ENCODE data around the gene RCAN1.

The RCAN1 gene

DNA sequence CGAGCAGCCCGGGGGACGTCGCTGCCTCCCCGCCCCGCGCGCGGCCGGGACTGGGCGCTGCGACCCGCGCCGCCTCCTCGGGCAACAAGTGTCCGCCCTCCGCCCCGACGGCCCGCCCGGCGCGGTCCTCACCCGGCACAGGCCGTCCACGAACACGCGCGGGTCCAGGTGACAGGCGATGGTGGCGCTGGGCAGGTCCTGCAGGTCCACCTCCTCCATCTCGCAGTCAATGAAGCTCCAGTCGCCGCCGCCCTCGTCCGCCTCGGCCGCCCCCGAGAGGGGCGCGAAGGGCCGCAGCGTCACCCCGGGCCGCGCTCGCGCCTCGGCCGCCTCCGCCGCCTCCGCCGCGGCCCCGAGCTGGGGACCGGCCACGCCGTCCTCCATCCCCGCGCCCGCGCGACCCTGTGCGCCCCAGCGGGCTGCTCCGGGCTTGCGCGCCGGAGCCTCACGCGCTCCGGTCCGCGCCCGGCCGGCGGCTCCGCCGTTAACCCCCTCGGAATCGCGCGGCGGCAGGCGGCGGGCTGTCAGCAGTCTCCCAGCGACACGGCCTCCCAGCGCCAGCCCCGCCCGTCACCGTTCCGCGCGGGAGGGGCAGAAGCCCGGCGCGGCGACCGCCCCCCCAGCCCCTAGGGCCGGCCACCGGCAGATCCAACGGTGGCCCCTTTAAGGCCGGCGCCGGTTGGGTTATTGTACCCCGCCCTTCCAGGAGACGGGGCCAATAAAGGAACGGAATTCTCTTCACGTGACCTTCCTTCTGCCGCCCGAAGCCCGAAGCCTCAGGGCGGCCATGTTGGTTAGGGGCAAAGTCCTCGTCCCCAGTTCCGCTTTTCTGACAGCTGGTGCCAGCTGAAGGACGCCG lies at the start of gene RCAN1:
Gene RCAN1, minus strand, starts transcription at position 486 of the 859 bp plus-strand sequence. Its CDS starts 102 bp downstream, at position 384.
- DNase-seq (peak; percentile 87 to 92), ATAC-seq (peak; percentile 97)
- H3K4me1 Mint-ChIP-seq = peaks cover 31% of the 10 kb centered on the region
- peak within 1 kb of the TSS; percentile 91 to 96 for H3K27ac Mint-ChIP-seq
- H3K4me3 Mint-ChIP-seq = peak within 1 kb of the TSS; percentile 94 to 98
- no peaks in the 10 kb centered on the region for H3K9me3 Mint-ChIP-seq
- no peaks in the 10 kb centered on the region for H3K27me3 Mint-ChIP-seq

- H3K27me3 Mint-ChIP-seq = peaks cover 47% of the 10 kb centered on the region
- no peak for ATAC-seq
- H3K27ac Mint-ChIP-seq = no peak overlapping the region
- peaks cover 29 to 35% of the 10 kb centered on the region in 2 donors for H3K9me3 Mint-ChIP-seq
- no peak for DNase-seq
- H3K4me1 Mint-ChIP-seq = no peaks in the 10 kb centered on the region
- no peak overlapping the region for H3K4me3 Mint-ChIP-seq
Observed at GRCh38 chr21:34661848-34662247, 46.9 kb upstream of the RCAN1 start.

- H3K27me3 Mint-ChIP-seq = peaks cover 44% of the 10 kb centered on the region
- H3K4me3 Mint-ChIP-seq = no peak overlapping the region
- H3K27ac Mint-ChIP-seq = no peak overlapping the region
- H3K4me1 Mint-ChIP-seq = peaks cover 8% of the 10 kb centered on the region
- DNase-seq = no peak
- peaks cover 0 to 9% of the 10 kb centered on the region in 2 donors for H3K9me3 Mint-ChIP-seq
- no peak for ATAC-seq
Observed at GRCh38 chr21:34653522-34653921, 38.6 kb upstream of the RCAN1 start.

DNA sequence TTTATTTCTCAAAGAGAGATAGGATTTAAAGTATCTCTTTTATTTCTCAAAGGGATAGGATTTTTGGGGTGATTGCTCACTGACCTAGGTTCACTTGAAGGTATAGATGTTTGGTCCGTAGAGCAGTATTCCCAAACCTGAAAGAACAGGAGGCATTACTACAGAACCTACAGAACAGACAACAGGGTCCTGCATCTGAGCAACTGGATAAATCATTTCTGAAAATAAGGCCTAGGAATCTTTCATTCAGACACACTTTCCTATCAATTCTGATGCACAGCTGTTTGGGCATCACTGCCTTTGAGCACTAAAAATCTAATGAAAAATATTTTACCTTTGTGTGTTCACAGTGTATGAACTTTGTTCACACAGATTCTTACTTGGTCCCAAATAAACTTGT lies 36.7 kb upstream of the RCAN1 start:
- Mint-ChIP-seq H3K27ac (no peak overlapping the region), H3K4me3 (no peak overlapping the region), H3K27me3 (peaks cover 41% of the 10 kb centered on the region), H3K4me1 (peaks cover 8% of the 10 kb centered on the region), H3K9me3 (peaks cover 0 to 5% of the 10 kb centered on the region in 2 donors)
- DNase-seq (no peak), ATAC-seq (no peak)

DNA sequence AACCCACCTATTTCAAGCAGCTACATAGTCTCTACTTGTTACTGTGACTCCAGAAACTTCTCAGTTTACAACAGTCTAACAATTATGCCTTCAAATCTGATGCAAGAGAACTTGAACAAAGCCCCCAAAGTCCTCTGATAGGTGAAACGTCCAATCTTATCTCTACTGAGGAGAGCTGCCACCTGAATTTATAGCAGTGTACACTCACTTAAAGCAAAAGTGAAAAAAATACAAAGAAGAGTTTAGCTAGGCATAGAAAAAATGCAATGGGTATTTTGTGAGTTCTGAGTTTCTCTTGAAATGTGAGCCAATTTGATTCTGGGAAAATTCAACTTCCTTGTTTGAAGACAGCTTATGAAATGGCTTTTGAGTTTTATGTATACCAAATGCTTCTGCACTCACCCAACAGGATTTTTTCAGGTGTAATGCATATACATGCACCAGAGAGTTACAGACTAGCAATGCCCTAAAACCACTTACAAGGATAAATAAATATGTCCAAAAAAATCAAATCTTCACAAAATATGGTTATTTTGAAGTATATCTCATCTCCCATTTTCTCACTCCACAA lies 36.0 kb upstream of the RCAN1 start:
- DNase-seq (no peak), ATAC-seq (no peak)
- peaks cover 35% of the 10 kb centered on the region for H3K27me3 Mint-ChIP-seq
- peaks cover 8% of the 10 kb centered on the region for H3K4me1 Mint-ChIP-seq
- no peak overlapping the region for H3K4me3 Mint-ChIP-seq
- peaks cover 0 to 5% of the 10 kb centered on the region in 2 donors for H3K9me3 Mint-ChIP-seq
- H3K27ac Mint-ChIP-seq = no peak overlapping the region

GRCh38 chr21:34649400-34649799 lies 34.5 kb upstream of the RCAN1 start:
- H3K9me3 Mint-ChIP-seq = peaks cover 0 to 5% of the 10 kb centered on the region in 2 donors
- DNase-seq (no peak), ATAC-seq (no peak)
- H3K4me3 Mint-ChIP-seq = no peak overlapping the region
- no peak overlapping the region for H3K27ac Mint-ChIP-seq
- peaks cover 35% of the 10 kb centered on the region for H3K27me3 Mint-ChIP-seq
- peaks cover 8% of the 10 kb centered on the region for H3K4me1 Mint-ChIP-seq

- no peak overlapping the region for H3K27ac Mint-ChIP-seq
- H3K9me3 Mint-ChIP-seq = peaks cover 0 to 5% of the 10 kb centered on the region in 2 donors
- peaks cover 8% of the 10 kb centered on the region for H3K4me1 Mint-ChIP-seq
- ATAC-seq = no peak
- H3K27me3 Mint-ChIP-seq = peaks cover 30% of the 10 kb centered on the region
- H3K4me3 Mint-ChIP-seq = no peak overlapping the region
- DNase-seq = no peak
Observed at GRCh38 chr21:34648739-34649297, 33.9 kb upstream of the RCAN1 start.

GRCh38 chr21:34647555-34647954 lies 32.6 kb upstream of the RCAN1 start:
- H3K27ac Mint-ChIP-seq = no peak overlapping the region
- peaks cover 0 to 5% of the 10 kb centered on the region in 2 donors for H3K9me3 Mint-ChIP-seq
- ATAC-seq (no peak), DNase-seq (no peak)
- no peak overlapping the region for H3K4me3 Mint-ChIP-seq
- H3K4me1 Mint-ChIP-seq = peaks cover 8% of the 10 kb centered on the region
- peaks cover 17% of the 10 kb centered on the region for H3K27me3 Mint-ChIP-seq

GRCh38 chr21:34644825-34645224 lies 29.9 kb upstream of the RCAN1 start:
- Mint-ChIP-seq H3K27me3 (peaks cover 15% of the 10 kb centered on the region), H3K9me3 (no peaks in the 10 kb centered on the region), H3K27ac (no peak overlapping the region), H3K4me1 (peaks cover 26% of the 10 kb centered on the region), H3K4me3 (no peak overlapping the region)
- ATAC-seq = no peak
- no peak for DNase-seq

DNA sequence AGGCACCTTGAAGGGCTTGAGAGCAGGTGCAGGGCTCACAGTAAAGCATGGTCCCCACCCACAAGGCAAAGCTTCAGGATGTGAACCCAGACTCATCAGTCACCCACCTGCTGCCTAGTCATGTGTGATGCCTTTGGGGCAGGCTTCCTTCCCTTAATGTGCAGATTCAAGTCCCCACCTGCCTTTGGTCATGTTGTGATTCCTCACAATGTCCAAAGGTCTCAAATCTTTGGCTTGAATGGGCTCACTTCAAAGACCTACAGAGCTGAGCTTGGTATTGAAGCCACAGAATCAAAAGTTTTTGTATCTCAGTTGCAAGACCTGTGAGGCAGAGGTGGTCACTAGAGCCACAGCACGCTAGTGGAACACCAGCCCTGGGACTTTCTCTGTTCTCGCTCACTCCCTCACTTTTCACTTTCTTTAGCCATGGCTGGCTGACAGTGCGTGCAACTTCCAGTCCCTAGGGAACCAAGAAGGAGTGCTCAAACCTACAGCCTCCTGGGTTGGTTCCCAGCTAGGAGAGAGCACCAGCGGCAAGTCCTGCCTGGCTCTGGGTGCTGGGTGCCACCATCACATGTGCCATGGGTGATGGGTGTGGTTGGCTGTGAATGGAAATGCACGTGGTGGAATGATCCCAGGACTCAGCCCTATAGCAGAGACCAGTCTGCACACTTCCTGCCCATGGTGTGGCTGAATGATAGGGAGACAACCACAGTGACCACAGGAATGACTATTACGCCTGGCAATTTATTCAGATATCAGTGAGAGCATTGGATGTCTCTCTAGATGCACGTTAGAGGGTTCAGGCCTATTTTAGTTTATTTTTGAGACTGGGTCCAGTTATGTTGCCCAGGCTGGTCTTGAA lies 27.5 kb upstream of the RCAN1 start:
- Mint-ChIP-seq H3K27ac (peak overlapping the region in 1 of 2 donors; percentile 5), H3K9me3 (no peaks in the 10 kb centered on the region), H3K4me3 (no peak overlapping the region), H3K4me1 (peaks cover 23% of the 10 kb centered on the region), H3K27me3 (no peaks in the 10 kb centered on the region)
- ATAC-seq (no peak), DNase-seq (no peak)

DNA sequence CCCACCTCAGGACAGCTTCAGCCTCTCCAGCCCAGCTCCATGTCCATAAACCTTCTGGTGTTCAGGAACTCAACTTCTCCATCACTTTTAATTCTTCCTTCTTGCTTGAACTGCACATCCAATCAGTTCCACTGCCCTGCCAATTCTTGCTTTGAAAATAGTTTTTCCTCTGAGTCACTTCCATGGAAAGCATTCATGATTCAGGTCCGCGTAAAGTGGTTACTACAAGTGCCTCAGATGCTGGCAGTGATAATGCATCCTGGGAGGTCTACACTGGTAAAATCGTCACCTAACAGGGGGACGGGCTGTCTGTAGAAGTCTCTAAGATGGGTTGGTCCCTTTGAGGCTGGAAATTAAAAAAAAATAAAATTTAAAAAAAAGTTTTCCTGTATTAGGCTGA lies 25.9 kb upstream of the RCAN1 start:
- peak overlapping the region; percentile 8 to 56 for H3K27ac Mint-ChIP-seq
- H3K27me3 Mint-ChIP-seq = peaks cover 7% of the 10 kb centered on the region
- H3K4me1 Mint-ChIP-seq = peaks cover 23% of the 10 kb centered on the region
- peak overlapping the region; percentile 42 to 50 for H3K4me3 Mint-ChIP-seq
- no peak for DNase-seq
- no peaks in the 10 kb centered on the region for H3K9me3 Mint-ChIP-seq
- no peak for ATAC-seq

DNA sequence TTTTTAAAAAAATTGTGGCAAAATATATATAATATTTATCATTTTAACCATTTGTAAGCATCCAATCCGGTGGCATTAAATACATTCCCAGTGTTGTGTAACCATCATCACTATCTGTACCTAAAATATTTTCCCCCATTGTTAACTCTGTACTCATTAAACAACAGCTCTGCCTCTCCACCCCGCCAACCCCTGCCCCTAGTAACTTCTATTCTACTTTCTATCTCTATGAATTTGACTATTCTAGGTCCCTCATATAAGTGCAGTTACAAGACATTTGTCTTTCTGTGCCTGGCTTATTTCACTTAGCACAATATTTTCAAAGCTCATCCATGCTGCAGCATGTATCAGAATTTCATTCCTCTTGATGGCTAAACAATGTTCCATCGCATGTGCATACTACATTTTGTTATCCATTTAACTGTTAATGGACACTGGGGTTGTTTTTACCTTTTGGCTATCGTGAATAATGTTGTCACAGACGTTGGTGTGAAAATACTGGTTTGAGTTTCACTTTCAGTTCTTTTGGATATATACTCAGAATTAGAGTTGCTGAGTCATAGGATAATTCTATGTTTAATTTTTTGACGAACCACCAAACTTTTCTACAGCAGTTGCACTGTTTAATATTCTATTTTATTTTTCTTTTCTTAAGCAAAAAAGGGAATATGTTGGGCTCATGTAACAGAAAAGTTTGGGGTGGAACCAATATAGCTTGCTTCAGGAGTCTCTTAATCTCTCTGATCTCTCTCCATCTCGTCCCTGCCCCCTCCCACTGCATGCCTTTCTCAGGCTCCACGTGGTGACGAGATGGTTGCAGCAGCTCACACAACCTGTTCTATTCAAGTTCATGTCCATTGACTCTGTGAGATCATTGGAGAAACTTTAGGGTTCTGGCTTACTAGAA lies 25.2 kb upstream of the RCAN1 start:
- peaks cover 23% of the 10 kb centered on the region for H3K4me1 Mint-ChIP-seq
- ATAC-seq (peak; percentile 81), DNase-seq (peak; percentile 10 to 42)
- H3K9me3 Mint-ChIP-seq = no peaks in the 10 kb centered on the region
- H3K27ac Mint-ChIP-seq = peak overlapping the region in 1 of 2 donors; percentile 28
- H3K4me3 Mint-ChIP-seq = peak overlapping the region; percentile 42 to 50
- H3K27me3 Mint-ChIP-seq = peaks cover 7% of the 10 kb centered on the region

DNA sequence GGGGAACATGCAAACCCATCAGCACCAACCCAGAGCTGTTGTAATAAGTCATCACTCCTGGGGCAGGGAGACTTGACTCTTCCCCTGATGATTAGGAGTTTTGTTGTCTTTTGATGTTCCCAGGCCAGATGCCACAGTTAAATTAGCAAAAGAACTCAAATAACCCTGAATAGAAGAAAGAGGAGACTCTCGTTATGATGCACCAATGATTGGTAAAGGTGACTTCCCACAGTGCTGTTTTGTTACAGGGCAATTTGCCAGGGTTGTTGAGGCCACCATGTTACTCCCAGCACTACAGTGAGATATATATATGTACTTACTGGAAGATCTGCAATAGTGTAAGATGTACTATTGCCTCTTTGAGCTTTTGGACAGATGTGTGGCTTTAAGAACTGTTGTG lies 24.3 kb upstream of the RCAN1 start:
- DNase-seq = no peak
- ATAC-seq = no peak
- H3K4me1 Mint-ChIP-seq = peaks cover 23% of the 10 kb centered on the region
- H3K9me3 Mint-ChIP-seq = no peaks in the 10 kb centered on the region
- peaks cover 7% of the 10 kb centered on the region for H3K27me3 Mint-ChIP-seq
- H3K27ac Mint-ChIP-seq = no peak overlapping the region
- H3K4me3 Mint-ChIP-seq = no peak overlapping the region

GRCh38 chr21:34636961-34637360 lies 22.0 kb upstream of the RCAN1 start:
- Mint-ChIP-seq H3K4me1 (peaks cover 23% of the 10 kb centered on the region), H3K4me3 (no peak overlapping the region), H3K9me3 (no peaks in the 10 kb centered on the region), H3K27me3 (peaks cover 12% of the 10 kb centered on the region), H3K27ac (no peak overlapping the region)
- no peak for DNase-seq
- no peak for ATAC-seq

Data from stimulated activated naive CD8-positive, alpha-beta T cell treated with anti-CD3 and anti-CD28 coated beads, Interleukin-15, amount 100 ng/mL, for 72 hours (primary cell).